Hepatocyte (in vitro differentiated cells): Measurements from ENCODE around the gene ZNF814.
"Not testable (repeated sequence)": the region's sequence is repeated elsewhere in the genome, so short reads cannot be mapped to it uniquely, and the experiment has no call there.

Experiments
- CTCF ChIP-seq: fragments of 200-600 bp; sonication (generic); IDR thresholded peaks from 2 replicates; pipeline ENCODE4 v1.5.1; 2016; ENCODE audit warnings: antibody characterized with exemption, mild to moderate bottlenecking; ENCODE audit not compliant: poor library complexity
- EZH2 ChIP-seq: fragments of 200-600 bp; sonication (generic); IDR thresholded peaks from 2 replicates; pipeline ENCODE4 v1.6.1; 2016; ENCODE audit warnings: antibody characterized with exemption, mild to moderate bottlenecking, borderline replicate concordance
- EZH2phosphoT487 ChIP-seq: fragments of 200-600 bp; sonication (generic); IDR thresholded peaks from one replicate; pipeline ENCODE4 v1.6.1; 2018; ENCODE audit warnings: antibody characterized with exemption, mild to moderate bottlenecking, low read depth, moderate library complexity; ENCODE audit not compliant: unreplicated experiment, severe bottlenecking

- TF ChIP-seq CTCF, EZH2phosphoT487, EZH2: not testable (repeated sequence)
Measured at GRCh38 chr19:57849666-57850473, 39.0 kb downstream of the ZNF814 start, which contains the start of gene ZNF587.
